ENCODE data around the gene MOG.

MOG gene

GRCh38 chr6:29720863-29721262, 64.0 kb downstream of the MOG start:
- TF ChIP-seq POU2F2 (IDR thresholded peaks at IDR 0.05; ENCODE audit: low read depth, low read length), result no peak
- no peak for TF ChIP-seq TAF1 (IDR thresholded peaks at IDR 0.05; ENCODE audit: low read depth, low read length)
- no peak for TF ChIP-seq POLR2AphosphoS5 (IDR thresholded peaks at IDR 0.05; ENCODE audit: low read depth, low read length)
- no peak for TF ChIP-seq SPI1 (IDR thresholded peaks at IDR 0.05; ENCODE audit: low read depth, low read length)
- no peak for TF ChIP-seq PAX5 (IDR thresholded peaks at IDR 0.05; ENCODE audit: insufficient read depth, low read length, severe bottlenecking)
- no peak for TF ChIP-seq POLR2A (IDR thresholded peaks at IDR 0.05; ENCODE audit: low read depth, low read length)
- DNase-seq (ENCODE audit: insufficient read length, low spot score) (no peak), FAIRE-seq (no peak)
